HG03095 (cell line): Measurements from ENCODE around the gene EMID1.
A peak's percentile ranks its signal among the peaks of the same experiment; 100 is the strongest.
"Not testable (repeated sequence)": the region's sequence is repeated elsewhere in the genome, so short reads cannot be mapped to it uniquely, and the experiment has no call there.

Experiments used
- ATAC-seq: cut with Tn5 transposase; IDR thresholded peaks from one replicate; pipeline ENCODE4 v1.9.1; 2021; ENCODE audit warnings: moderate library complexity; ENCODE audit not compliant: unreplicated experiment

The EMID1 gene

DNA sequence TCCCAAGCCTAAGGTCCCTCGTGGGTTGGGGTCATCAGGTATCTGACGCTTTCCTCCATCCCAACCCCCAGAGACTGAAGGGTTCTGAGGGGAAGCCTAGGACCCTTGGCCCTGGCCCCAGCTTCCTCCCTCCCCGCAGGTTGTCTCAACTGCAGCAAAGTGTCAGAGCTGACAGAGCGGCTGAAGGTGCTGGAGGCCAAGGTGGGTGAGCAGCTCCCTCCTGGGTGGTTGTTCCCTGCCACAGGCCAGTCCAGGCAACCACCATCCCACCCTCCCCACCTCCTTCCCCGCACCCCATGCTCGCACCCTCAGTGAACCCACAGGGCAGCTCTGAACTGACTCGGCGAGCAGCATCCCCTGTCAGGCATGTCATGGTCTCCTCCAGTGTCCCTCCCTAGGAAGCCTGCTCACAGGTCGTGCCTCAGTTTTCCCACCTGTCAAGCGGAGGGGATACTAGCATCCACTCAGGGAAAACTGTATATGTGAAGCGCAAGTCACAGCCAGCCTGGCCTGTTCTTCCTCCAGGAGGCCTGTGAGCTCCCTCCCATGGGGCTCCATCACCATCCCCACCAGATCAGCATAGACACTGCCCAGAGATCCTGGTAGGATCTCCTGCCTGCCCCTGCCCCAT lies 20.8 kb downstream of the EMID1 start:
- ATAC-seq = no peak

DNA sequence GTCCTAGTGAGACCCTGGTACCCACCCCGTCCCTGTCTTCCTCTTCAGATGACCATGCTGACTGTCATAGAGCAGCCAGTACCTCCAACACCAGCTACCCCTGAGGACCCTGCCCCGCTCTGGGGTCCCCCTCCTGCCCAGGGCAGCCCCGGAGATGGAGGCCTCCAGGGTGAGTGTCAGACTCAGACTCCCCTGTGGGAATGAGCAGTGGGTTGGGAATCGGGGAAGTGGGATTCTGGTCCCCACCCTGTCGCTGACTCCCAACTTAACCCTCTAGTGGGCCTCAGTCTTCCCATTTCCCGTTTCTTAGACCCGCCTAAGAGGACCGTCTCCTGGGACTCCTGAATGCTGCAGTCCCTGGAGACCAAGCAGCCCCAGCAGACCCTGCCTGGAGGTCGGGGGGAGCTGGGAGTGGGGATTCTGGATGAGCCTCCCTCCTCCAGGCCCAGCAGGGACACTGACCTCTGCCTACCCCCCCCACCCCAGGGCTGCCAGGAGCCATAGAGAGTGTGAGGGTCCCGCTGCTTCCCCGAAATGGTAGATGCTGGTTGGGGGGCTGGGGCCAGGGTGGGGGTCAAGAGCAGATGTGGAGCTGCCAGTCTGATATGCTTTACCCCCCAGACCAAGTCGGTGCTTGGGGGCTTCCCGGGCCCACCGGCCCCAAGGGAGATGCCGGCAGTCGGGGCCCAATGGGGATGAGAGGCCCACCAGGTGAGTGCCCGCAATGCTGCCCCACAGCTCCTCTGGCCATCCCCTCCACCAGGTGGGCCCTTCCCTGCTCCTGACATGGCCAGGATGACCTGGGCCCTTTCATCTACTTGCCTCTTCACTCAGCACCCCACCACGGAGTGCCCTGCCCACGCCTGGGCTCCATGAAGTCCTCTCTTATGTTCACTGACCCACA lies 25.5 kb downstream of the EMID1 start:
- ATAC-seq = no peak

- ATAC-seq = no peak
Observed at GRCh38 chr22:29231971-29232959, 26.6 kb downstream of the EMID1 start.

DNA sequence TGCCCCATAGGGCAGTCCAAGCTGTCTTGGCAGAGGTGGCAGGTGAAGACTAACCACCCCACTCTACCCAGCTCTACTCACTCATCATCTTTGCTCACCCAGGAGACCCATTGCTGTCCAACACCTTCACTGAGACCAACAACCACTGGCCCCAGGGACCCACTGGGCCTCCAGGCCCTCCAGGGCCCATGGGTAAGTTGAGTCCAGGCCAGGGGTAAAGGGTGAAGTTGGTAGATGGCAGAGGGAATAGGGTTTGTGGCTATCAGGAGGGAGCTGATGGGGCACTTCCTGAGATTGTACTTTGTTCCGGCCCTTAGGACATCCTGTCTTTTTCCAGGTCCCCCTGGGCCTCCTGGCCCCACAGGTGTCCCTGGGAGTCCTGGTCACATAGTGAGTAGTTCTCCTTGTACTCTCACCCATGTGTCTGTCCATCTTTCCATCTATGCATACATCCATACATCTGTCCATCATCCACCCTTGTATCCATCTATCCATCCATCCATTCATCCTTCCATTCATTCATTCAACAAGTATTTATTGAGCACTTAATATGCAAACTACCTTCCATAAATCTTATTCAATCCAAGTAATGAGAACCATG lies 27.7 kb downstream of the EMID1 start:
- ATAC-seq = no peak

DNA sequence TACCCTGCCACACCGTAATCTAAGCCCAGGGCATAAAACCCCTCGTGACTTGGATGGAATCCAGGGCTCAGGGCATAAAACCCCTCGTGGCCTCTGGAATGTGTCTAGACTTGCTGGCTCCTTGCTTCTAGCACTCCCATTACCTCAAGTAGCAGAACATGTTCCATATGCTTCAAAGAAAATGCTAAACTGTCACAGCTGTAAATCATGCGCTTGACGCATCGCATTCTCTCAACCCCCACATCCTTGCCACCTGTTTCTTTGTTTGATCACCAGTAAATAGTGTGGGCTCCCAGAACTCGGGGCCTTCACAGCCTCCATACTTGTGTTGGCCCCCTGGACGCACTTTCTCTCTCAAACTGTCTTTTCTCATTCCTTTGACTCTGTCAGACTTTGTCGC lies 34.8 kb downstream of the EMID1 start:
- not testable (repeated sequence) for ATAC-seq

DNA sequence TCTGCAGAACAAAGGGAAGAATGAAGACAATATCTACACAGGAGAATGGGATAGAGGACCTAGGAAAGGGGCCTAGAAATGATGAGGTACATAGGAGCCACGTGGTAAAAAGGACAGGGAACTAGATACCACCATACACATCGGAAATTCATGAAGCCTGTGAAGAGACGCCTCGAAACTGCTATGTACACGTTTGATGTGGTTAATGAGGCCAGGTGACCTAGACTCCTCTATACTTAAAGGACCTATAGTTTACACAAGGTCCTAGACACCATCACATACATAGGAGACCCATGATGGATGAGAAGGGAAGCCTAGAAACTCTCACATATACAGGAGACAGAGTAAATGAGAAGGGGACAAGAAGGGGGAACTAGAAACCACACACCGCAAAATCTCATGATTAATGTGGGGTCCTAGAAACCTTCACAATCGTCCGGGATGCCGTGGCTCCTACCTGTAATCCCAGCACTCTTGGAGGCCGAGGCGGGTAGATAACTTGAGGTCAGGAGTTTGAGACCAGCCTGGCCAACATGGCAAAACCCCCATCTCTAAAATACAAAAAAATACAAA lies 38.3 kb downstream of the EMID1 start:
- ATAC-seq = no peak

DNA sequence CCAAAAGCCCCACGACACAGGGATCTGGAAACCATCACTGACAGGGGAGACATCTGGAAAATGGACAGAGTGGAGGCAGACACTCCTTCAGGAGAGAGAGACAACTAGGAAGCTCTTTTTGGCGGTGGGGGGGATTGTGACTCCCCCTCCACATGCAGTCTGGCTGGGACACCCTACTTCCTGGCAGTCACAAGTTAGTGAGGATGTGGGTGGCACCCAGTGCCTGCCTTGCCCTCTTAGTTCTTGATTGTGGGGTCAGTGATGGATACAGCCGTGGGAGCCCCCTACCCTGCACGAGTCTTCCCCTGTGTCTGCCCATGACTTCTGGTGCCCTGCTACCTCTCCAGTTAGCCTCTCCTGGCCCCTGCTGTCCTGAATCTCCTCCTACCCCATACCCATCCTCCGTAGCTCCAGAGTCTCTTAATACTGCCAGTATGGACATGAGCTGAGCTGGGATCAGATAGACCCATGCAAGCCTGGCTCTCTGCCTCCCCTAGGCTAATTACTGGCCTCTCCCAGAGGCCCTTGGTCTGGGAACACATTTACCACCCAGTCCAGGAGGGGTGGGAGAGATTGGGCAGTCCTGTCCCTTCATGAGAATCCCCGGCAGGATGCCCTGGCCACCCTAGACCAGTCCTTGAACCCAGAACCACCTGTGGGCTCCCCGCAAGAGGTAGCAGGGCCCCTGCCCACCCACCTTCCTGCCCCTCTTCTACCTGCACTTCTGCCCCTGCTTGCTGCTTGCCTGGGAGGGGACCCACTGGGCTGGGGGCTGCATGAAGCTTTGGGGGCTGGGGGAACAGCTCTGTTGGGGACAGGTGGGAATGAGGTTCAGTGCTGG lies 39.3 kb downstream of the EMID1 start:
- ATAC-seq = no peak

- ATAC-seq = peak; percentile 70
Observed at GRCh38 chr22:29245626-29246385, 40.1 kb downstream of the EMID1 start.

DNA sequence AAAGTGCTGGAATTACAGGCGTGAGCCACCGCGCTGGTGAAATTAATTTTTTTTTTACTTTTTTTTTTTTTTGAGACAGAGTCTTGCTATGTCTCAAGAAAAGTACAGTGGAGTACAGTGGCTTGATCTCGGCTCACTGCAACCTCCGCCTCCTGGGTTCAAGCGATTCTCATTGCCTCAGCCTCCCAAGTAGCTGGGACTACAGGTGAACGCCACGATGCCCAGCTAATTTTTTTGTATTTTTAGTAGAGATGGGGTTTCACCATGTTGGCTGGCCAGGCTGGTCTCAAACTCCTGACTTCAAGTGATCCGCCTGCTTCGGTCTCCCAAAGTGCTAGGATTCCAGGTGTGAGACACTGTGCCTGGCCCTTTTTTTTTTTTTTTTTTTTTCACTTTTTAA lies 42.2 kb downstream of the EMID1 start:
- ATAC-seq = not testable (repeated sequence)

DNA sequence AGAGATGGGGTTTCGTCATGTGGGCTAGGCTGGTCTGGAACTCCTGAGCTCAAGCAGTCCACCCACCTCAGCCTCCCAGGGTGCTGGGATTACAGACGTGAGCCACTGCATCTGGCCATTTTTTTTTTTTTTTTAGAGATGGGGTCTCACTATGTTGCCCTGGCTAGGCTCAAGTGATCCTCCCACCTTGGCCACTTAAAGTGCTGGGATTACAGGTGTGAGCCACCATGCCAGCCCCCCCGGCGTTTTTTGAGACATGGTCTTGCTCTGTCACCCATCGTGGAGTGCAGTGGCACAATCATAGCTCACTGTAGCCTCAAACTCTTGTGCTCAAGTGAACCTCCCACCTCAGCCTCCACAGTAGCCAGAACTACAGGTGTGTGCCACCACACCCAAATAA lies 45.6 kb downstream of the EMID1 start:
- no peak for ATAC-seq

GRCh38 chr22:29251981-29252911 lies 46.5 kb downstream of the EMID1 start:
- ATAC-seq = no peak

DNA sequence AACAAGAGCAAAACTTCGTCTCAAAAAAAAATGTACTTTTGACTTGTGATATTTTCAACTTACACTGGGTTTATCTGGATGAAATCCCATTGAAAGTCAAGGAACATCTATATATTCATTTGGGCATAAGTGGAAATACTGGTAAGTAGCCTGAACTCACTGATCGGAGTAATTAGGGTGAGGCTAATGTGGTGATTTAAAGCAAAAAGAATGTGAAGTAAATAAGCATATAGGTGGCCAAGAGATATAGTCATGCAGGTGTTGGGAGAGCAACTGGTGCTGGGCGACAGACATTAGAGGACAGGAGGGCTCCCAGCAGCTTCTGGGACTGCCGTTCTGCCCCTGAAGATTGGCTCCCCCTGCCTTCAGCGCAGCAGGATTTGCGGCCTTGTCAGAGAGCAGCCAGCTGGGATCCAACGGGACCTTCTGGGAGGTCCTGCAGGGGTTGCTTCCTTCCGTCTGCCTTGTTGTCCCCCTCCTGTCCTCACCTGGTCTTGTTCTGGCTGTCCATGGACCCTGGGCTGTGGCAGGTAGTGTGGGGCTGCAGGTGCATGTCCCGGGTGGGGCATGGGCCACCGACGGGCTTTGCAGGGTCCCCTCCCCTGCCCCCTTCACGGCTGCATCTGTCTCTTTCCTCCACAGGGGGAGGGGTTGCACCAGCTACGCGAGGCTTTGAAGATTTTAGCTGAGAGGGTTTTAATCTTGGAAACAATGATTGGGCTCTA lies 48.0 kb downstream of the EMID1 start:
- ATAC-seq = no peak

- no peak for ATAC-seq
Observed at GRCh38 chr22:29254286-29254660, 48.6 kb downstream of the EMID1 start.

DNA sequence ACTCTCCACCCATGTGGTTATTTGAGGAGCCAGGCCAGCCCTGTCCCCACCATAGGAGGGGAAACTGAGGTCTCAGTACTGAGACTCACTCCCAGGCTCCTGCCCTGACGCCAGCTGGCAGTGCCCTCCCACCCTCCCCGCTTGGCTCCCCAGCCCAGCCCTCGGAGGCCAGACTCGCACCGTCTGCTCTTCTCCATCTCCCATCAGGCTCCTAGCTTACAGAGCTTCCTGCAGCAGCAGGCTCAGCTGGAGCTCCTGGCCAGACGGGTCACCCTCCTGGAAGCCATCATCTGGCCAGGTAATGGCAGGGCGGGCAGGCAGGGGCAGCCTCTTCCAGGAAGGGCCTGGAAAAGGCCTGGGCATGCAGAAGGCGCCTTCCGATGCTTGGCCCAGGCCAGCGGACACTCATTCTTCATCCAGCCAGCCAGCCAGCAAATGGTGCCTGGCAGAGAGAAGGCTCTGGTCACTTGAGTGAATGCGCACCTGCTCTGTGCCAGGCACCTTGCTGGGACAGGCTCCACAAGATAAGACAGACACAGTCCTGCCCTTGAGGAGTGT lies 49.4 kb downstream of the EMID1 start:
- ATAC-seq = no peak

- ATAC-seq = no peak
Observed at GRCh38 chr22:29256606-29257325, 51.1 kb downstream of the EMID1 start.

GRCh38 chr22:29257751-29258181 lies 52.1 kb downstream of the EMID1 start:
- no peak for ATAC-seq
